Measurements from ENCODE around the gene RBBP8. TPM values are rescaled to one million over a fixed set of nuclear protein-coding genes. Genes with fewer than 3 reads are reported as not detected.

Gene RBBP8
- total RNA-seq, 3 donors from 2014 or later (not counting 1 experiment from before 2014, with no cell fraction given) = 11.6 to 18.7 (median 12.1) TPM

GRCh38 chr18:22974001-22974400 lies 40.9 kb downstream of the RBBP8 start:
- H3K9me3 ChIP-seq (ENCODE audit: control insufficient read depth, insufficient read depth, low read length) = no peaks in the 10 kb centered on the region
- no peak for TF ChIP-seq CTCF (IDR thresholded peaks at IDR 0.05)
- Mint-ChIP-seq H3K36me3 (no peaks in the 10 kb centered on the region), H3K4me1 (no peaks in the 10 kb centered on the region), H3K27ac (no peak overlapping the region), H3K27me3 (ENCODE audit: low read depth in 2 of 2) (no peaks in the 10 kb centered on the region), H3K9me3 (no peaks in the 10 kb centered on the region), H3K4me3 (no peak overlapping the region)
- no peak for ATAC-seq
- no peak for DNase-seq
- H3K4me3 ChIP-seq (ENCODE audit: low read length) = no peak overlapping the region
- H3K4me1 ChIP-seq (ENCODE audit: control insufficient read depth, insufficient read depth, low read length) = no peaks in the 10 kb centered on the region
- intact Hi-C loops (cut with micrococcal nuclease) = no loop called here
- H3K36me3 ChIP-seq (ENCODE audit: control insufficient read depth, insufficient read depth, low read length) = no peaks in the 10 kb centered on the region
- no peaks in the 10 kb centered on the region for H3K27me3 ChIP-seq (ENCODE audit: control insufficient read depth, insufficient read depth, low read length)
- H3K27ac ChIP-seq (ENCODE audit: low read length) = no peak overlapping the region

GRCh38 chr18:22974707-22975106 lies 41.6 kb downstream of the RBBP8 start:
- Histone ChIP-seq H3K36me3 (ENCODE audit: control insufficient read depth, insufficient read depth, low read length) (no peaks in the 10 kb centered on the region), H3K4me1 (ENCODE audit: control insufficient read depth, insufficient read depth, low read length) (no peaks in the 10 kb centered on the region), H3K27me3 (ENCODE audit: control insufficient read depth, insufficient read depth, low read length) (no peaks in the 10 kb centered on the region), H3K9me3 (ENCODE audit: control insufficient read depth, insufficient read depth, low read length) (no peaks in the 10 kb centered on the region), H3K27ac (ENCODE audit: low read length) (no peak overlapping the region), H3K4me3 (ENCODE audit: low read length) (no peak overlapping the region)
- TF ChIP-seq CTCF (IDR thresholded peaks at IDR 0.05) = no peak
- Mint-ChIP-seq H3K27ac (no peak overlapping the region), H3K4me3 (no peak overlapping the region), H3K27me3 (ENCODE audit: low read depth in 2 of 2) (no peaks in the 10 kb centered on the region), H3K4me1 (no peaks in the 10 kb centered on the region), H3K36me3 (no peaks in the 10 kb centered on the region), H3K9me3 (no peaks in the 10 kb centered on the region)
- WGBS (ENCODE audit: insufficient coverage) = 97% methylated on average over 3 of the region's 5 CpGs
- ATAC-seq = no peak
- no peak for DNase-seq
- intact Hi-C loops (cut with micrococcal nuclease) = no loop called here

GRCh38 chr18:22975508-22975907 lies 42.4 kb downstream of the RBBP8 start:
- no peaks in the 10 kb centered on the region for H3K4me1 ChIP-seq (ENCODE audit: control insufficient read depth, insufficient read depth, low read length)
- no peaks in the 10 kb centered on the region for H3K27me3 Mint-ChIP-seq (ENCODE audit: low read depth in 2 of 2)
- no peak overlapping the region for H3K4me3 Mint-ChIP-seq
- intact Hi-C loops (cut with micrococcal nuclease) = no loop called here
- H3K4me1 Mint-ChIP-seq = no peaks in the 10 kb centered on the region
- H3K27ac ChIP-seq (ENCODE audit: low read length) = no peak overlapping the region
- TF ChIP-seq CTCF (IDR thresholded peaks at IDR 0.05) = no peak
- no peaks in the 10 kb centered on the region for H3K36me3 Mint-ChIP-seq
- ATAC-seq = no peak
- WGBS (ENCODE audit: insufficient coverage) = no CpG with 5 or more reads among the region's 1 CpG
- H3K9me3 Mint-ChIP-seq = no peaks in the 10 kb centered on the region
- H3K36me3 ChIP-seq (ENCODE audit: control insufficient read depth, insufficient read depth, low read length) = no peaks in the 10 kb centered on the region
- no peaks in the 10 kb centered on the region for H3K9me3 ChIP-seq (ENCODE audit: control insufficient read depth, insufficient read depth, low read length)
- H3K4me3 ChIP-seq (ENCODE audit: low read length) = no peak overlapping the region
- H3K27me3 ChIP-seq (ENCODE audit: control insufficient read depth, insufficient read depth, low read length) = no peaks in the 10 kb centered on the region
- DNase-seq = no peak
- no peak overlapping the region for H3K27ac Mint-ChIP-seq

GRCh38 chr18:22977847-22978701 lies 44.9 kb downstream of the RBBP8 start:
- no peaks in the 10 kb centered on the region for H3K4me1 ChIP-seq (ENCODE audit: control insufficient read depth, insufficient read depth, low read length)
- Mint-ChIP-seq H3K36me3 (no peaks in the 10 kb centered on the region), H3K4me3 (no peak overlapping the region), H3K27me3 (ENCODE audit: low read depth in 2 of 2) (no peaks in the 10 kb centered on the region), H3K27ac (no peak overlapping the region), H3K4me1 (no peaks in the 10 kb centered on the region), H3K9me3 (no peaks in the 10 kb centered on the region)
- TF ChIP-seq CTCF (IDR thresholded peaks at IDR 0.05) = no peak
- ATAC-seq (no peak), DNase-seq (peak in 1 of 2 donors; percentile 9)
- no peak overlapping the region for H3K27ac ChIP-seq (ENCODE audit: low read length)
- H3K36me3 ChIP-seq (ENCODE audit: control insufficient read depth, insufficient read depth, low read length) = no peaks in the 10 kb centered on the region
- no peak overlapping the region for H3K4me3 ChIP-seq (ENCODE audit: low read length)
- no peaks in the 10 kb centered on the region for H3K27me3 ChIP-seq (ENCODE audit: control insufficient read depth, insufficient read depth, low read length)
- no peaks in the 10 kb centered on the region for H3K9me3 ChIP-seq (ENCODE audit: control insufficient read depth, insufficient read depth, low read length)
- WGBS (ENCODE audit: insufficient coverage) = 100% methylated on average over 2 of the region's 5 CpGs
- intact Hi-C loops (cut with micrococcal nuclease) = no loop called here
